GM12892 (cell line): Measurements from ENCODE around the gene IL1A.

ENCODE experiments used
- DNase-seq: peaks from one replicate; pipeline ENCODE4 v3.0.0; 2011; ENCODE audit not compliant: insufficient read length
- FAIRE-seq: peaks from 2 replicates; lab custom pipeline; 2011; peaks lifted over from hg19 to GRCh38; lab: Jason Lieb, UNC
- POLR2A ChIP-seq: IDR thresholded peaks from 2 replicates; pipeline ENCODE4 v1.6.1; 2011; ENCODE audit warnings: low read depth, low read length, control low read depth
- POLR2AphosphoS5 ChIP-seq: IDR thresholded peaks from 2 replicates; pipeline ENCODE4 v1.6.1; 2011; ENCODE audit warnings: low read depth, low read length, control low read depth
- TAF1 ChIP-seq: IDR thresholded peaks from 2 replicates; pipeline ENCODE4 v1.6.1; 2011; ENCODE audit warnings: low read depth, mild to moderate bottlenecking, control low read depth, low read length, borderline replicate concordance

Gene IL1A

GRCh38 chr2:112828251-112828691, 44.0 kb upstream of the IL1A start:
- no peak for TF ChIP-seq POLR2A
- no peak for TF ChIP-seq TAF1
- no peak for TF ChIP-seq POLR2AphosphoS5

GRCh38 chr2:112827604-112828185, 43.4 kb upstream of the IL1A start:
- FAIRE-seq (no peak), DNase-seq (no peak)
- TF ChIP-seq POLR2AphosphoS5 (no peak), TAF1 (no peak), POLR2A (no peak)

More at GRCh38 chr2:112828251-112828691, 44.0 kb upstream of the IL1A start:
- DNase-seq: no peak
- no peak for FAIRE-seq

DNA sequence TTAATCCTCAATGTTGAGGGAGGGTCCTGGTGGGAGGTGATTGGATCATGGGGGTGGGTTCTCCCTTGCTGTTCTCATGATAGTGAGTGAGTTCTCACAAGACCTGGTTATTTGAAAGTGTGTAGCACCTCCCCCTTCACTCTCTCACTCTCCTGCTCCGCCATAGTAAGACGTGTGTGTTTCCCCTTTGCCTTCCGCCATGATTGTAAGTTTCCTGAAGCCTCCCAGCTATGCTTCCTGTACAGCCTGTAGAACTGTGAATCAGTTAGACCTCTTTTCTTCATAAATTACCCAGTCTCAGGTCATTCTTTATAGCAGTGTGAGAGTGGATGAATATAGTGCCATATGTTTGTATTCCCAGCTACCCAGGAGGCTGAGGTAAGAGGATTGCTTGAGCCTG, 42.7 kb upstream of the IL1A start:
- TF ChIP-seq POLR2AphosphoS5: no peak
- FAIRE-seq: no peak
- no peak for DNase-seq

- TF ChIP-seq POLR2AphosphoS5 (no peak), TAF1 (no peak), POLR2A (no peak)
- FAIRE-seq: no peak
Measured at GRCh38 chr2:112825706-112826105, 41.4 kb upstream of the IL1A start.

DNA sequence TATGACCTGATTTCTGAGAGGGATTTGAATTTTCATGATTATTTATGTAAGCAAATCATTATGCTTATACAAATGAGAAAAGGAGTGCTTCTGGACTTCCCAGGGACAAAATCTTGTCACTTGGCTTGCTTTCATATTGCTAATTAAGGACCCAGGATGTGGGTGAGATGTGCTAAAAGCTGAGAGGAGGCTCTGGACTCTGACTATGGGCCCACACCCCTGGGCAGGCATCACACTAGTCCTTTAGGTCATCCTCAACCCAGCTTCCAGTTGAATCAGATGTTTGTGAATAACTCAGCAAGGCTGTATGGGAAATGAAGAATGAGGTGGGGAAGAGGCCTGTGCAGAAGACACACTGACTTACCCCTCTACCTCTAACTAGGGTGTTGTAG, 40.4 kb upstream of the IL1A start:
- FAIRE-seq (no peak), DNase-seq (no peak)
- TF ChIP-seq POLR2A: no peak
- no peak for TF ChIP-seq TAF1
- no peak for TF ChIP-seq POLR2AphosphoS5

More at GRCh38 chr2:112825706-112826105, 41.4 kb upstream of the IL1A start:
- no peak for DNase-seq

DNA sequence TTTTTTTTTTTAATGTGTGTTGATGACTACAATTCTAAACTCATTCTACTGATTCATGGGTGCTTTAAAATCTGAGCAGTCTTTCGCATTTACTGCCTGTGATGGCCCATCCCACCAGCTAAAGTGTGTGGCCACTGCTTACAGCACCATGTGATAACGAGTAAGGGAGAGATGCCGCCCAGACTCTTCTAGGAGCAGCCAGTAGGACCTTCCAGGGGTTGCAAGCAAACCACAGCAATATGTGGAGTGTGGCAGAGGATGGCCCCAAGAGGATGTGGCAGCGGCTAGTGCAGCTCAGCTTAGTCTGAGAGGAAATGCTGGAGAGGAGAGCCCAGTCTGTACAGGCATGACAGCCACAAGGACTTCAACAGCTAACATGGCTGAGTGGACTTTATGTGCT, 37.4 kb upstream of the IL1A start:
- DNase-seq (no peak), FAIRE-seq (peak; percentile 21)
- TF ChIP-seq POLR2AphosphoS5 (no peak), TAF1 (no peak), POLR2A (no peak)

DNA sequence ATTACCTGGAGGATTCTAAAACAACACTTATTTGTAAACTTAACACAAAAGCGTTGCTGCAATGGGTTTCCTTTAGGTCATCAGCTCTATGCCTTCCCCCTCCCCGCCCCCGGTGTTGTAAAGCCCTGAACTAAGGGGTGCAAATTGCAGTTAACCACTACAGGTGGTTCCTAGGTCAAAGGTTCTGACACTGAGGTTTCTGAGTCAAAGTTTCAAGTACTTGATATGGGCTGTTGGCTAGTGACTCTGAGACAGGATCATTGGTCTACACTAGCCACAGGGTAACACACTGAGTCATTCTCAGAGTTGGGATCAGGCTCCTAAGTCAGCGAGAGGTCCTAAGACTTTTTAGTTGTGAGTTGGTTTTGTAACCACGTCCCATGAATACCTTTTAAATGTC, 36.8 kb upstream of the IL1A start:
- TF ChIP-seq TAF1: no peak
- DNase-seq (peak; percentile 29), FAIRE-seq (peak; percentile 63)

- DNase-seq (no peak), FAIRE-seq (no peak)
- TF ChIP-seq POLR2A (no peak), TAF1 (no peak), POLR2AphosphoS5 (no peak)
Measured at GRCh38 chr2:112820343-112820742, 36.0 kb upstream of the IL1A start.

GRCh38 chr2:112819081-112819480, 34.8 kb upstream of the IL1A start:
- no peak for DNase-seq
- no peak for TF ChIP-seq POLR2A
- no peak for TF ChIP-seq POLR2AphosphoS5
- TF ChIP-seq TAF1: no peak
- no peak for FAIRE-seq

GRCh38 chr2:112818094-112818902, 34.0 kb upstream of the IL1A start:
- TF ChIP-seq TAF1: no peak
- no peak for TF ChIP-seq POLR2AphosphoS5
- no peak for TF ChIP-seq POLR2A
- FAIRE-seq: no peak
- DNase-seq: no peak

DNA sequence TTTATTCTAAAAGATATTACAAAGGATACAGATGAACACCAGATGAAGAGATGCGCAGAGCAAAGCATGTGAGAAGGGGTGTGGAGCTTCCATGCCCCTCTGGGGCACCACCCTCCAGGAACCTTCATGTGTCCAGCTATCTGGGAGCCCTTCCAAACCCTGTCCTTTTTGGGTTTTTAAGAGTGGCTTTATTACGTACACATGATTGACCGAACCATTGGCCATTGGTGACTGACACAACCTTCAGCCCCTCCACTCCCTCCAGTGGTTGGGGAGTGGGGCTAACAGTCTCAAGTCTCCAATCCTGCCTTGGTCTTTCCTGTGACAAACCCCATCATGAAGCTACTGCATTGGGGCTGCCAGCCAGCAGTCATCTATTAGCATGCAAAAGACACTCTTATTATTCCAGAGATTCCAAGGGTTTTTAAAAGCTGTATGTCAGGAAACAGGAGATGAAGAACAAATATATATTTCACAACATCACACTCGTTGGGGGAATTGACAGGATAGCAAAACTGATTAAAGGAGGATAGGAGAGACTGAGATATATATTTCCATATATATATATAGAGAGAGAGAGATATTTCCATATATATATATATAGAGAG, 32.9 kb upstream of the IL1A start:
- TF ChIP-seq POLR2AphosphoS5: no peak
- TF ChIP-seq POLR2A: no peak
- no peak for TF ChIP-seq TAF1
- DNase-seq (no peak), FAIRE-seq (no peak)

GRCh38 chr2:112814278-112814677, 30.0 kb upstream of the IL1A start:
- no peak for DNase-seq
- no peak for FAIRE-seq
- no peak for TF ChIP-seq TAF1
- TF ChIP-seq POLR2AphosphoS5: no peak
- no peak for TF ChIP-seq POLR2A
